Stimulated activated CD8-positive, alpha-beta memory T cell treated with anti-CD3 and anti-CD28 coated beads, Interleukin-4, amount 100 ng/mL, for 24 hours (primary cell): ENCODE results near the gene SST.

Source experiments
- DNase-seq: peaks from one replicate; pipeline ENCODE4 v3.0.0-alpha.2; 2020; ENCODE audit warnings: low read depth

SST gene

GRCh38 chr3:187629711-187630110, 40.5 kb downstream of the SST start:
- no peak for DNase-seq

GRCh38 chr3:187628169-187628568, 42.0 kb downstream of the SST start:
- no peak for DNase-seq

- DNase-seq: no peak
These were observed 43.6 kb downstream of the SST start for GRCh38 chr3:187626581-187626980.

GRCh38 chr3:187624588-187624987, 45.6 kb downstream of the SST start:
- DNase-seq: no peak

GRCh38 chr3:187623285-187623814, 46.8 kb downstream of the SST start:
- DNase-seq: no peak

GRCh38 chr3:187621881-187622280, 48.3 kb downstream of the SST start:
- no peak for DNase-seq

- no peak for DNase-seq
These were observed 50.7 kb downstream of the SST start for GRCh38 chr3:187619461-187619860.
